ENCODE measurements around the gene KLK1. TPM values are rescaled to one million over a fixed set of nuclear protein-coding genes. Genes with fewer than 3 reads are reported as not detected.

The KLK1 gene
- total and polyA plus RNA-seq, 10 of the 15 experiments (the other 5 are each of a cell fraction or from before 2014, with no cell fraction given) = 3.4 to 27.5 (median 20.2) TPM

- TF ChIP-seq ZBTB11 (CRISPR knock-in tag; IDR thresholded peaks at IDR 0.05) = no peak
- TF ChIP-seq SRF (IDR thresholded peaks at IDR 0.05; ENCODE audit: low read depth in 2 of 2, low read length in 2 of 2) = peak in 1 of 2 experiments; percentile 22; a peak in 1 of 4 replicates
- TF ChIP-seq CBX3 (IDR thresholded peaks at IDR 0.05; ENCODE audit: borderline replicate concordance, low read depth) = no peak
- TF ChIP-seq MEF2A (IDR thresholded peaks at IDR 0.05; ENCODE audit: insufficient read depth, low read depth, low read length) = no peak; the same call in 1 of the 2 replicates
- no peak for TF ChIP-seq SIX5 (IDR thresholded peaks at IDR 0.05; ENCODE audit: low read depth, low read length, severe bottlenecking)
- TF ChIP-seq BCLAF1 (IDR thresholded peaks at IDR 0.05) = no peak
- TF ChIP-seq CREB1 (IDR thresholded peaks at IDR 0.05; ENCODE audit: low read depth) = peak; percentile 64
- TF ChIP-seq DPF2 (IDR thresholded peaks at IDR 0.05) = peak; percentile 87
- TF ChIP-seq GABPA (IDR thresholded peaks at IDR 0.05; ENCODE audit: low read depth) = no peak
- no peak for TF ChIP-seq NFYA (IDR thresholded peaks at IDR 0.05; ENCODE audit: borderline replicate concordance, low read depth, low read length)
- TF ChIP-seq SMC3 (IDR thresholded peaks at IDR 0.05; ENCODE audit: borderline replicate concordance, low read length) = no peak; the same call in none of the 2 replicates
- TF ChIP-seq SMAD1 (IDR thresholded peaks at IDR 0.05; ENCODE audit: low read depth, partially characterized antibody) = peak; percentile 87
- TF ChIP-seq NR2C1 (IDR thresholded peaks at IDR 0.05) = no peak
- TF ChIP-seq MTA3 (IDR thresholded peaks at IDR 0.05; ENCODE audit: borderline replicate concordance, low read length) = no peak
- no peak for TF ChIP-seq ETV6 (conservative IDR thresholded peaks at IDR 0.05 in 1 of 2, IDR thresholded peaks at IDR 0.05 in 1 of 2; ENCODE audit: borderline replicate concordance in 1 of 2, low read depth in 1 of 2)
- peak; percentile 93 for TF ChIP-seq SKIL (IDR thresholded peaks at IDR 0.05; ENCODE audit: low read depth, poor library complexity, severe bottlenecking)
- TF ChIP-seq RUNX3 (IDR thresholded peaks at IDR 0.05; ENCODE audit: low read length) = 0 out of 2 replicates have a peak, but pooled peaks have one; percentile 18
- peak; percentile 99 for TF ChIP-seq NKRF (conservative IDR thresholded peaks at IDR 0.05)
These were observed 18.9 kb downstream of the KLK1 start (continued) for GRCh38 chr19:50804420-50805272.
